CD4-positive, alpha-beta memory T cell (primary cell): ENCODE results near the gene RECQL5. TPM values are rescaled to one million over a fixed set of nuclear protein-coding genes. Genes with fewer than 3 reads are reported as not detected.

Experiments
- CTCF ChIA-PET: fragments of 350-600 bp; sonication (Branson Sonifier 250); formaldehyde crosslinking; loops from one replicate; lab custom pipeline; 2021; ENCODE audit warnings: inconsistent platforms; ENCODE audit not compliant: partially characterized antibody; lab: Charles Lee
- POLR2A ChIA-PET: fragments of 350-600 bp; sonication (Branson Sonifier 250); formaldehyde crosslinking; loops from one replicate; lab custom pipeline; 2021; ENCODE audit not compliant: partially characterized antibody; lab: Charles Lee
- DNase-seq, 5 donors: peaks; one replicate each; pipeline versions ENCODE4 v3.0.0 to v3.0.0-alpha.2; 2020 to 2022; ENCODE audit warnings: mixed read lengths in 1 of 5
- H3K27ac ChIP-seq: one replicate; pipeline ENCODE4 v1.7.0; 2013; ENCODE audit warnings: low read depth, low read length
- H3K27me3 ChIP-seq: 2 replicates; pipeline ENCODE4 v1.7.0; 2013; ENCODE audit warnings: mild to moderate bottlenecking, low read length, moderate library complexity; ENCODE audit not compliant: insufficient read depth
- H3K36me3 ChIP-seq: 2 replicates; pipeline ENCODE4 v1.7.0; 2013; ENCODE audit warnings: mild to moderate bottlenecking, low read length, moderate library complexity; ENCODE audit not compliant: insufficient read depth
- H3K4me1 ChIP-seq: 2 replicates; pipeline ENCODE4 v1.7.0; 2013; ENCODE audit warnings: mild to moderate bottlenecking, low read length, moderate library complexity; ENCODE audit not compliant: insufficient read depth
- H3K4me3 ChIP-seq, 2 donors: one replicate each; pipeline ENCODE4 v1.7.0; 2013; ENCODE audit warnings: low read length in 2 of 2, mild to moderate bottlenecking in 1 of 2
- H3K9me3 ChIP-seq, 2 donors: one replicate each; pipeline ENCODE4 v1.7.0; 2013; ENCODE audit warnings: low read length in 2 of 2, control low read depth in 1 of 2; ENCODE audit not compliant: control insufficient read depth in 1 of 2
- H3K27ac Mint-ChIP-seq, 7 donors: one replicate each; pipeline ENCODE4 v1.8.0; 2020 to 2021; ENCODE audit warnings: mixed read lengths in 7 of 7, mild to moderate bottlenecking in 6 of 7, inconsistent platforms in 3 of 7, moderate library complexity in 3 of 7
- H3K27me3 Mint-ChIP-seq, 2 donors: one replicate each; pipeline ENCODE4 v1.8.0; 2020 to 2021; ENCODE audit warnings: mixed read lengths in 2 of 2
- H3K36me3 Mint-ChIP-seq, 2 donors: one replicate each; pipeline ENCODE4 v1.8.0; 2020 to 2021; ENCODE audit warnings: mixed read lengths in 2 of 2, inconsistent platforms in 1 of 2, mild to moderate bottlenecking in 1 of 2
- H3K4me1 Mint-ChIP-seq, 4 donors: one replicate each; pipeline ENCODE4 v1.8.0; 2020 to 2021; ENCODE audit warnings: mixed read lengths in 4 of 4, mild to moderate bottlenecking in 1 of 4
- H3K4me3 Mint-ChIP-seq, 8 donors: one replicate each; pipeline ENCODE4 v1.8.0; 2020 to 2021; ENCODE audit warnings: mixed read lengths in 8 of 8, mild to moderate bottlenecking in 7 of 8, moderate library complexity in 6 of 8, inconsistent platforms in 3 of 8
- H3K9me3 Mint-ChIP-seq, 8 donors: one replicate each; pipeline ENCODE4 v1.8.0; 2020 to 2021; ENCODE audit warnings: mixed read lengths in 8 of 8, mild to moderate bottlenecking in 5 of 8, inconsistent platforms in 3 of 8, moderate library complexity in 1 of 8
- intact Hi-C: fragments of 100-400 bp; cut with micrococcal nuclease; formaldehyde crosslinking; loops from one replicate; pipeline ENCODE4 v1.15.1; 2023
- polyA plus RNA-seq, 2 donors: library from polyadenylated mRNA; unstranded; fragments of 300-500 nt; fragmentation: Illumina TruSeq; gene quantifications; one replicate each; pipeline ENCODE4 v1.2.3, GENCODE V29; 2021
- total RNA-seq, 2 experiments: library from RNA; stranded (reverse); gene quantifications; one replicate each; pipeline ENCODE4 v1.2.3, GENCODE V29; 2021

RECQL5 gene
- total and polyA plus RNA-seq, 4 experiments from 2014 or later, result 6.4 to 59.1 (median 37.5) TPM

- no peaks in the 10 kb centered on the region for H3K9me3 ChIP-seq
- H3K4me3 ChIP-seq, result no peak overlapping the region
- Mint-ChIP-seq H3K9me3 (no peaks in the 10 kb centered on the region), H3K27me3 (no peaks in the 10 kb centered on the region), H3K4me3 (no peak overlapping the region), H3K27ac (peak overlapping the region in 1 of 7 donors; percentile 44), H3K4me1 (peaks cover 2 to 13% (median 7%) of the 10 kb centered on the region in 4 donors), H3K36me3 (peaks cover 0 to 2% of the 10 kb centered on the region in 2 donors)
- no peaks in the 10 kb centered on the region for H3K27me3 ChIP-seq
- ChIA-PET POLR2A (no interaction called here), CTCF (interaction anchor here (1.0 to 14.0 kb wide), 9 partner anchors 8 to 208 kb away, joined by 3 to 326 read pairs (median 3); a partner anchor contains a TSS)
- DNase-seq, result no peak
- no peaks in the 10 kb centered on the region for H3K36me3 ChIP-seq
- intact Hi-C loops, result no loop called here
- H3K4me1 ChIP-seq, result peaks cover 13% of the 10 kb centered on the region
- no peak overlapping the region for H3K27ac ChIP-seq
Measured at GRCh38 chr17:75635610-75636202, 31.2 kb downstream of the RECQL5 start.

GRCh38 chr17:75634754-75635609 is 32.0 kb downstream of the RECQL5 start:
- H3K27ac Mint-ChIP-seq, result no peak overlapping the region
- no peak overlapping the region for H3K4me3 ChIP-seq
- CTCF ChIA-PET, result interaction anchor here (1.1 to 14.0 kb wide), 9 partner anchors 9 to 179 kb away, joined by 3 to 326 read pairs (median 5); partner anchors contain the start of gene TMEM94

GRCh38 chr17:75634376-75634740 is 32.6 kb downstream of the RECQL5 start:
- H3K27ac Mint-ChIP-seq, result no peak overlapping the region
- no peak for DNase-seq

More at GRCh38 chr17:75634754-75635609, 32.0 kb downstream of the RECQL5 start:
- no peaks in the 10 kb centered on the region for H3K9me3 ChIP-seq
- H3K36me3 Mint-ChIP-seq, result peaks cover 0 to 4% of the 10 kb centered on the region in 2 donors
- no peaks in the 10 kb centered on the region for H3K27me3 ChIP-seq
- H3K36me3 ChIP-seq, result no peaks in the 10 kb centered on the region
- H3K4me1 ChIP-seq, result peaks cover 13% of the 10 kb centered on the region
- no peak overlapping the region for H3K4me3 Mint-ChIP-seq
- DNase-seq, result no peak
- H3K4me1 Mint-ChIP-seq, result peaks cover 2 to 13% (median 7%) of the 10 kb centered on the region in 4 donors
- intact Hi-C loops, result no loop called here
- H3K9me3 Mint-ChIP-seq, result no peaks in the 10 kb centered on the region
- H3K27ac ChIP-seq, result no peak overlapping the region
- POLR2A ChIA-PET, result no interaction called here
- no peaks in the 10 kb centered on the region for H3K27me3 Mint-ChIP-seq

GRCh38 chr17:75633486-75634375 is 33.2 kb downstream of the RECQL5 start:
- Histone ChIP-seq H3K27me3 (no peaks in the 10 kb centered on the region), H3K4me3 (no peak overlapping the region), H3K36me3 (no peaks in the 10 kb centered on the region), H3K4me1 (peaks cover 13% of the 10 kb centered on the region), H3K27ac (no peak overlapping the region), H3K9me3 (no peaks in the 10 kb centered on the region)
- intact Hi-C loops, result loop anchor here (1.0 kb wide), 2 partner anchors 117 to 207 kb away; no protein-coding TSS in a partner anchor
- CTCF ChIA-PET, result interaction anchor here (0.8 to 14.0 kb wide), 34 partner anchors 10 to 212 kb away, joined by 3 to 326 read pairs (median 6); partner anchors contain the start of genes RECQL5, SAP30BP, TMEM94 and TSEN54
- no peaks in the 10 kb centered on the region for H3K27me3 Mint-ChIP-seq
- peak in 4 of 5 donors; percentile 37 to 55 (median 40) for DNase-seq
- POLR2A ChIA-PET, result interaction anchor here (0.8 to 1.5 kb wide), 4 partner anchors 10 to 210 kb away, joined by 3 to 7 read pairs (median 4); partner anchors contain the start of genes RECQL5 and UNC13D
- H3K36me3 Mint-ChIP-seq, result peaks cover 0 to 4% of the 10 kb centered on the region in 2 donors
- H3K4me3 Mint-ChIP-seq, result no peak overlapping the region
- H3K9me3 Mint-ChIP-seq, result no peaks in the 10 kb centered on the region
- peak overlapping the region in 1 of 7 donors; percentile 18 for H3K27ac Mint-ChIP-seq
- H3K4me1 Mint-ChIP-seq, result peaks cover 2 to 13% (median 7%) of the 10 kb centered on the region in 4 donors

More at GRCh38 chr17:75634376-75634740, 32.6 kb downstream of the RECQL5 start:
- H3K36me3 Mint-ChIP-seq, result peaks cover 0 to 4% of the 10 kb centered on the region in 2 donors
- H3K27me3 Mint-ChIP-seq, result no peaks in the 10 kb centered on the region
- no peaks in the 10 kb centered on the region for H3K36me3 ChIP-seq
- intact Hi-C loops, result no loop called here
- no peaks in the 10 kb centered on the region for H3K9me3 Mint-ChIP-seq
- no peak overlapping the region for H3K27ac ChIP-seq
- H3K4me1 Mint-ChIP-seq, result peaks cover 2 to 13% (median 7%) of the 10 kb centered on the region in 4 donors
- H3K4me3 ChIP-seq, result no peak overlapping the region
- no peaks in the 10 kb centered on the region for H3K27me3 ChIP-seq
- H3K4me3 Mint-ChIP-seq, result no peak overlapping the region
- CTCF ChIA-PET, result interaction anchor here (1.0 to 14.0 kb wide), 19 partner anchors 9 to 179 kb away, joined by 3 to 326 read pairs (median 10); partner anchors contain the start of genes RECQL5, SAP30BP, TMEM94 and TSEN54
- peaks cover 13% of the 10 kb centered on the region for H3K4me1 ChIP-seq
- POLR2A ChIA-PET, result no interaction called here
- no peaks in the 10 kb centered on the region for H3K9me3 ChIP-seq

- intact Hi-C loops, result loop anchor here (1.0 kb wide), 2 partner anchors 117 to 207 kb away; no protein-coding TSS in a partner anchor
- Histone ChIP-seq H3K4me3 (no peak within 1 kb of the TSS), H3K36me3 (no peaks in the 10 kb centered on the region), H3K9me3 (no peaks in the 10 kb centered on the region), H3K27me3 (no peaks in the 10 kb centered on the region), H3K27ac (no peak within 1 kb of the TSS), H3K4me1 (peaks cover 13% of the 10 kb centered on the region)
- ChIA-PET POLR2A (interaction anchor here (0.8 to 1.5 kb wide), 6 partner anchors 9 to 211 kb away, joined by 3 to 7 read pairs (median 4); partner anchors contain the start of genes RECQL5 and UNC13D), CTCF (interaction anchor here (0.5 to 14.0 kb wide), 43 partner anchors 9 to 765 kb away, joined by 3 to 326 read pairs (median 4); partner anchors contain the start of genes RECQL5 and SAP30BP)
- H3K36me3 Mint-ChIP-seq, result peaks cover 0 to 4% of the 10 kb centered on the region in 2 donors
- H3K9me3 Mint-ChIP-seq, result no peaks in the 10 kb centered on the region
- peak within 1 kb of the TSS in 1 of 8 donors; percentile 26 for H3K4me3 Mint-ChIP-seq
- no peaks in the 10 kb centered on the region for H3K27me3 Mint-ChIP-seq
- peaks cover 2 to 13% (median 7%) of the 10 kb centered on the region in 4 donors for H3K4me1 Mint-ChIP-seq
- peak within 1 kb of the TSS in 1 of 7 donors; percentile 18 for H3K27ac Mint-ChIP-seq
- DNase-seq, result peak; percentile 72 to 77 (median 75)
Measured at GRCh38 chr17:75632863-75633485, 34.0 kb downstream of the RECQL5 start, which contains the start of gene SMIM5. TSS of gene SMIM5 (plus strand) at chr17:75633434. CDS start at chr17:75640202, 6,768 bp downstream.

GRCh38 chr17:75632428-75632827 is 34.5 kb downstream of the RECQL5 start:
- Mint-ChIP-seq H3K9me3 (no peaks in the 10 kb centered on the region), H3K4me3 (no peak overlapping the region), H3K27ac (no peak overlapping the region), H3K36me3 (peaks cover 0 to 4% of the 10 kb centered on the region in 2 donors), H3K27me3 (no peaks in the 10 kb centered on the region), H3K4me1 (peaks cover 2 to 13% (median 7%) of the 10 kb centered on the region in 4 donors)
- intact Hi-C loops, result no loop called here
- Histone ChIP-seq H3K27me3 (no peaks in the 10 kb centered on the region), H3K4me3 (no peak overlapping the region), H3K36me3 (no peaks in the 10 kb centered on the region), H3K27ac (no peak overlapping the region), H3K9me3 (no peaks in the 10 kb centered on the region), H3K4me1 (peaks cover 13% of the 10 kb centered on the region)
- CTCF ChIA-PET, result interaction anchor here (0.5 to 14.0 kb wide), 39 partner anchors 8 to 766 kb away, joined by 3 to 326 read pairs (median 5); partner anchors contain the start of genes RECQL5 and SAP30BP
- no peak for DNase-seq
- POLR2A ChIA-PET, result interaction anchor here (0.8 to 1.5 kb wide), 5 partner anchors 8 to 117 kb away, joined by 3 to 7 read pairs (median 4); partner anchors contain the start of gene RECQL5
